Mammary epithelial cell (primary cell): ENCODE measurements around the gene PACS1.

Experiments
- CTCF ChIP-seq, 2 donors: IDR thresholded peaks in 1 of 2; conservative IDR thresholded peaks in 1 of 2; 2 replicates each; pipeline ENCODE4 v1.5.1; 2011 to 2012; ENCODE audit warnings: inconsistent platforms in 2 of 2, low read length in 2 of 2, mild to moderate bottlenecking in 2 of 2, control low read depth in 1 of 2, low read depth in 1 of 2; ENCODE audit not compliant: insufficient read depth in 1 of 2; ENCODE audit errors: extremely low read depth in 1 of 2
- EZH2 ChIP-seq: IDR thresholded peaks from 2 replicates; pipeline ENCODE4 v1.6.1; 2012; ENCODE audit warnings: low read length, inconsistent platforms, borderline replicate concordance

GRCh38 chr11:66104057-66104638, 34.1 kb downstream of the PACS1 start:
- TF ChIP-seq CTCF (conservative IDR thresholded peaks at IDR 0.05 in 1 of 2, IDR thresholded peaks at IDR 0.05 in 1 of 2; ENCODE audit: extremely low read depth in 1 of 2, insufficient read depth in 1 of 2, low read depth in 1 of 2, low read length in 2 of 2) (no peak), EZH2 (no peak)
